ENCODE data around the gene CELSR2. TPM values are rescaled to one million over a fixed set of nuclear protein-coding genes. Genes with fewer than 3 reads are reported as not detected.
A peak's percentile ranks its signal among the peaks of the same experiment; 100 is the strongest.

CELSR2 gene
- 0.15 TPM for polyA plus RNA-seq

- Mint-ChIP-seq H3K27me3 (peaks cover 20% of the 10 kb centered on the region), H3K4me3 (peak within 1 kb of the TSS; percentile 60 to 87 (median 78)), H3K4me1 (peaks cover 4 to 11% (median 5%) of the 10 kb centered on the region in 3 donors), H3K9me3 (no peaks in the 10 kb centered on the region), H3K27ac (no peak within 1 kb of the TSS), H3K36me3 (peaks cover 1% of the 10 kb centered on the region)
Measured at GRCh38 chr1:109248797-109249629, at the start of gene CELSR2. CELSR2 (plus strand) TSS chr1:109249539; CDS start chr1:109250080, 541 bp downstream.

- Mint-ChIP-seq H3K27ac (no peak overlapping the region), H3K27me3 (peaks cover 1% of the 10 kb centered on the region), H3K4me1 (peaks cover 0 to 5% (median 2%) of the 10 kb centered on the region in 3 donors)
Measured at GRCh38 chr1:109199710-109200109, 49.6 kb upstream of the CELSR2 start.

GRCh38 chr1:109201123-109201703 lies 48.1 kb upstream of the CELSR2 start:
- no peaks in the 10 kb centered on the region for H3K36me3 Mint-ChIP-seq
- peak overlapping the region in 1 of 3 donors; percentile 39 for H3K27ac Mint-ChIP-seq
- no peak overlapping the region for H3K4me3 Mint-ChIP-seq
- no peaks in the 10 kb centered on the region for H3K9me3 Mint-ChIP-seq
- peaks cover 1% of the 10 kb centered on the region for H3K27me3 Mint-ChIP-seq
- peaks cover 0 to 5% (median 2%) of the 10 kb centered on the region in 3 donors for H3K4me1 Mint-ChIP-seq

More at GRCh38 chr1:109199710-109200109, 49.6 kb upstream of the CELSR2 start:
- peak overlapping the region in 1 of 4 donors; percentile 81 for H3K4me3 Mint-ChIP-seq
- H3K36me3 Mint-ChIP-seq, result no peaks in the 10 kb centered on the region
- H3K9me3 Mint-ChIP-seq, result no peaks in the 10 kb centered on the region

- H3K36me3 Mint-ChIP-seq, result no peaks in the 10 kb centered on the region
- H3K27me3 Mint-ChIP-seq, result no peaks in the 10 kb centered on the region
- no peaks in the 10 kb centered on the region for H3K9me3 Mint-ChIP-seq
- peaks cover 0 to 10% (median 6%) of the 10 kb centered on the region in 3 donors for H3K4me1 Mint-ChIP-seq
- no peak overlapping the region for H3K27ac Mint-ChIP-seq
- H3K4me3 Mint-ChIP-seq, result no peak overlapping the region
Measured at GRCh38 chr1:109204484-109204883, 44.9 kb upstream of the CELSR2 start.

- H3K27me3 Mint-ChIP-seq, result no peaks in the 10 kb centered on the region
- no peak overlapping the region for H3K4me3 Mint-ChIP-seq
- no peak overlapping the region for H3K27ac Mint-ChIP-seq
- peaks cover 0 to 8% (median 5%) of the 10 kb centered on the region in 3 donors for H3K4me1 Mint-ChIP-seq
- no peaks in the 10 kb centered on the region for H3K9me3 Mint-ChIP-seq
- no peaks in the 10 kb centered on the region for H3K36me3 Mint-ChIP-seq
Measured at GRCh38 chr1:109206339-109206738, 43.0 kb upstream of the CELSR2 start.

- Mint-ChIP-seq H3K4me1 (peaks cover 0 to 8% (median 5%) of the 10 kb centered on the region in 3 donors), H3K27ac (no peak overlapping the region), H3K27me3 (no peaks in the 10 kb centered on the region), H3K9me3 (no peaks in the 10 kb centered on the region), H3K36me3 (no peaks in the 10 kb centered on the region), H3K4me3 (no peak overlapping the region)
Measured at GRCh38 chr1:109207467-109208103, 41.8 kb upstream of the CELSR2 start.

GRCh38 chr1:109208394-109208793 lies 40.9 kb upstream of the CELSR2 start:
- H3K27me3 Mint-ChIP-seq, result no peaks in the 10 kb centered on the region
- no peaks in the 10 kb centered on the region for H3K9me3 Mint-ChIP-seq
- H3K27ac Mint-ChIP-seq, result no peak overlapping the region
- H3K4me1 Mint-ChIP-seq, result peaks cover 0 to 8% (median 5%) of the 10 kb centered on the region in 3 donors
- H3K36me3 Mint-ChIP-seq, result no peaks in the 10 kb centered on the region
- no peak overlapping the region for H3K4me3 Mint-ChIP-seq

- no peaks in the 10 kb centered on the region for H3K36me3 Mint-ChIP-seq
- no peaks in the 10 kb centered on the region for H3K9me3 Mint-ChIP-seq
- peaks cover 1 to 8% (median 5%) of the 10 kb centered on the region in 3 donors for H3K4me1 Mint-ChIP-seq
- no peak overlapping the region for H3K27ac Mint-ChIP-seq
- H3K27me3 Mint-ChIP-seq, result no peaks in the 10 kb centered on the region
- H3K4me3 Mint-ChIP-seq, result peak overlapping the region in 1 of 4 donors; percentile 28
Measured at GRCh38 chr1:109208836-109209463, 40.4 kb upstream of the CELSR2 start.

GRCh38 chr1:109210058-109210457 lies 39.3 kb upstream of the CELSR2 start:
- H3K27ac Mint-ChIP-seq, result no peak overlapping the region
- peak overlapping the region in 1 of 4 donors; percentile 28 for H3K4me3 Mint-ChIP-seq
- H3K9me3 Mint-ChIP-seq, result no peaks in the 10 kb centered on the region
- H3K4me1 Mint-ChIP-seq, result peaks cover 12 to 13% (median 12%) of the 10 kb centered on the region in 3 donors
- H3K36me3 Mint-ChIP-seq, result peaks cover 2% of the 10 kb centered on the region
- no peaks in the 10 kb centered on the region for H3K27me3 Mint-ChIP-seq

GRCh38 chr1:109213345-109213823 lies 36.0 kb upstream of the CELSR2 start:
- Mint-ChIP-seq H3K36me3 (peaks cover 2% of the 10 kb centered on the region), H3K27ac (peak overlapping the region; percentile 95 to 98 (median 96)), H3K4me1 (peaks cover 27 to 30% (median 29%) of the 10 kb centered on the region in 3 donors)

GRCh38 chr1:109213824-109214693 lies 35.3 kb upstream of the CELSR2 start, which contains the start of gene SARS1:
SARS1 (plus strand) TSS chr1:109213918; CDS start chr1:109213993, 75 bp downstream.
- Mint-ChIP-seq H3K36me3 (peaks cover 5% of the 10 kb centered on the region), H3K4me3 (peak within 1 kb of the TSS; percentile 95 to 99 (median 98)), H3K27ac (peak within 1 kb of the TSS; percentile 95 to 98 (median 96)), H3K4me1 (peaks cover 25 to 31% (median 30%) of the 10 kb centered on the region in 3 donors), H3K9me3 (no peaks in the 10 kb centered on the region), H3K27me3 (no peaks in the 10 kb centered on the region)

More at GRCh38 chr1:109213345-109213823, 36.0 kb upstream of the CELSR2 start:
- Mint-ChIP-seq H3K27me3 (no peaks in the 10 kb centered on the region), H3K9me3 (no peaks in the 10 kb centered on the region), H3K4me3 (peak overlapping the region; percentile 95 to 99 (median 98))

GRCh38 chr1:109214695-109215623 lies 34.4 kb upstream of the CELSR2 start:
- H3K4me3 Mint-ChIP-seq, result peak overlapping the region; percentile 95 to 99 (median 98)
- H3K9me3 Mint-ChIP-seq, result no peaks in the 10 kb centered on the region
- peaks cover 25 to 31% (median 30%) of the 10 kb centered on the region in 3 donors for H3K4me1 Mint-ChIP-seq
- H3K27me3 Mint-ChIP-seq, result no peaks in the 10 kb centered on the region
- H3K27ac Mint-ChIP-seq, result peak overlapping the region; percentile 95 to 98 (median 96)
- peaks cover 5% of the 10 kb centered on the region for H3K36me3 Mint-ChIP-seq

- Mint-ChIP-seq H3K9me3 (no peaks in the 10 kb centered on the region), H3K27me3 (no peaks in the 10 kb centered on the region), H3K4me1 (peaks cover 28 to 40% (median 35%) of the 10 kb centered on the region in 3 donors), H3K27ac (peak overlapping the region in 1 of 3 donors; percentile 32), H3K4me3 (peak overlapping the region in 3 of 4 donors; percentile 47 to 99 (median 95)), H3K36me3 (peaks cover 7% of the 10 kb centered on the region)
Measured at GRCh38 chr1:109216662-109217061, 32.7 kb upstream of the CELSR2 start.

Data from IgD-negative memory B cell (primary cell).